ENCODE results near the gene CADPS2.

Gene CADPS2

GRCh38 chr7:122470859-122471258, 415.4 kb downstream of the CADPS2 start:
- Histone ChIP-seq H3K27me3 (ENCODE audit: control insufficient read depth in 1 of 2, insufficient read depth in 1 of 2, low read length in 2 of 2) (no peaks in the 10 kb centered on the region), H3K79me1 (replicated peaks; ENCODE audit: low read length, poor library complexity, severe bottlenecking) (no peaks in the 10 kb centered on the region), H3K4ac (ENCODE audit: low read depth in 1 of 2, low read length in 2 of 2) (no peak overlapping the region), H3K9me3 (ENCODE audit: control insufficient read depth, low read length) (no peaks in the 10 kb centered on the region), H2AK5ac (ENCODE audit: low read length, severe bottlenecking) (no peak overlapping the region), H2AFZ (ENCODE audit: low read depth, low read length) (no peak overlapping the region), H2BK12ac (ENCODE audit: low read length in 2 of 2) (no peak overlapping the region), H3K23ac (ENCODE audit: low read length in 2 of 2) (no peak overlapping the region), H3K27ac (ENCODE audit: low read length, poor library complexity, severe bottlenecking) (no peak overlapping the region), H4K91ac (ENCODE audit: low read length) (no peak overlapping the region), H2BK15ac (ENCODE audit: low read depth, poor library complexity, severe bottlenecking) (no peak overlapping the region), H4K8ac (ENCODE audit: low read length) (no peak overlapping the region), H3K9ac (ENCODE audit: low read length) (no peak overlapping the region), H3K4me1 (ENCODE audit: control insufficient read depth, insufficient read depth, low read depth, low read length) (no peaks in the 10 kb centered on the region), H2BK5ac (ENCODE audit: low read depth, low read length, poor library complexity, severe bottlenecking) (no peak overlapping the region), H3K18ac (ENCODE audit: low read depth in 1 of 2, low read length in 2 of 2) (no peak overlapping the region), H3K4me2 (ENCODE audit: low read length, poor library complexity, severe bottlenecking) (no peak overlapping the region), H3K14ac (ENCODE audit: low read length in 2 of 2) (no peak overlapping the region), H2BK120ac (ENCODE audit: low read depth, low read length) (no peak overlapping the region), H3K36me3 (ENCODE audit: control insufficient read depth in 1 of 2, insufficient read depth in 2 of 2, low read depth in 1 of 2, low read length in 2 of 2) (no peaks in the 10 kb centered on the region), H3K4me3 (ENCODE audit: insufficient read depth in 1 of 2, low read depth in 1 of 2, low read length in 2 of 2) (no peak overlapping the region)
- DNase-seq: no peak
- 100% methylated on average over 1 of the region's 3 CpGs for WGBS

- Histone ChIP-seq H3K79me1 (replicated peaks; ENCODE audit: low read length, poor library complexity, severe bottlenecking) (no peaks in the 10 kb centered on the region), H2AFZ (ENCODE audit: low read depth, low read length) (no peak overlapping the region), H3K4me3 (ENCODE audit: insufficient read depth in 1 of 2, low read depth in 1 of 2, low read length in 2 of 2) (no peak overlapping the region), H3K23ac (ENCODE audit: low read length in 2 of 2) (no peak overlapping the region), H3K36me3 (ENCODE audit: control insufficient read depth in 1 of 2, insufficient read depth in 2 of 2, low read depth in 1 of 2, low read length in 2 of 2) (no peaks in the 10 kb centered on the region), H3K9ac (ENCODE audit: low read length) (no peak overlapping the region), H3K18ac (ENCODE audit: low read depth in 1 of 2, low read length in 2 of 2) (no peak overlapping the region), H3K4ac (ENCODE audit: low read depth in 1 of 2, low read length in 2 of 2) (no peak overlapping the region), H2BK12ac (ENCODE audit: low read length in 2 of 2) (no peak overlapping the region), H3K27ac (ENCODE audit: low read length, poor library complexity, severe bottlenecking) (no peak overlapping the region), H2BK15ac (ENCODE audit: low read depth, poor library complexity, severe bottlenecking) (no peak overlapping the region), H3K27me3 (ENCODE audit: control insufficient read depth in 1 of 2, insufficient read depth in 1 of 2, low read length in 2 of 2) (no peaks in the 10 kb centered on the region), H2BK120ac (ENCODE audit: low read depth, low read length) (no peak overlapping the region), H3K4me1 (ENCODE audit: control insufficient read depth, insufficient read depth, low read depth, low read length) (no peaks in the 10 kb centered on the region), H3K4me2 (ENCODE audit: low read length, poor library complexity, severe bottlenecking) (no peak overlapping the region), H2BK5ac (ENCODE audit: low read depth, low read length, poor library complexity, severe bottlenecking) (no peak overlapping the region), H3K9me3 (ENCODE audit: control insufficient read depth, low read length) (no peaks in the 10 kb centered on the region), H3K14ac (ENCODE audit: low read length in 2 of 2) (no peak overlapping the region), H4K91ac (ENCODE audit: low read length) (no peak overlapping the region), H4K8ac (ENCODE audit: low read length) (no peak overlapping the region), H2AK5ac (ENCODE audit: low read length, severe bottlenecking) (no peak overlapping the region)
- DNase-seq: no peak
- 72% methylated on average over 2 of the region's 2 CpGs for WGBS
Observed at GRCh38 chr7:122468945-122469344, 417.3 kb downstream of the CADPS2 start.

GRCh38 chr7:122467661-122468449, 418.4 kb downstream of the CADPS2 start:
- Histone ChIP-seq H3K9ac (ENCODE audit: low read length) (no peak overlapping the region), H3K9me3 (ENCODE audit: control insufficient read depth, low read length) (no peaks in the 10 kb centered on the region), H3K18ac (ENCODE audit: low read depth in 1 of 2, low read length in 2 of 2) (no peak overlapping the region), H2BK15ac (ENCODE audit: low read depth, poor library complexity, severe bottlenecking) (no peak overlapping the region), H3K4me3 (ENCODE audit: insufficient read depth in 1 of 2, low read depth in 1 of 2, low read length in 2 of 2) (no peak overlapping the region), H3K27me3 (ENCODE audit: control insufficient read depth in 1 of 2, insufficient read depth in 1 of 2, low read length in 2 of 2) (no peaks in the 10 kb centered on the region), H3K14ac (ENCODE audit: low read length in 2 of 2) (no peak overlapping the region), H2BK12ac (ENCODE audit: low read length in 2 of 2) (no peak overlapping the region), H3K4ac (ENCODE audit: low read depth in 1 of 2, low read length in 2 of 2) (no peak overlapping the region), H4K8ac (ENCODE audit: low read length) (no peak overlapping the region), H2BK5ac (ENCODE audit: low read depth, low read length, poor library complexity, severe bottlenecking) (no peak overlapping the region), H3K4me2 (ENCODE audit: low read length, poor library complexity, severe bottlenecking) (no peak overlapping the region), H3K23ac (ENCODE audit: low read length in 2 of 2) (no peak overlapping the region), H3K36me3 (ENCODE audit: control insufficient read depth in 1 of 2, insufficient read depth in 2 of 2, low read depth in 1 of 2, low read length in 2 of 2) (no peaks in the 10 kb centered on the region), H3K27ac (ENCODE audit: low read length, poor library complexity, severe bottlenecking) (no peak overlapping the region), H2AK5ac (ENCODE audit: low read length, severe bottlenecking) (no peak overlapping the region), H3K79me1 (replicated peaks; ENCODE audit: low read length, poor library complexity, severe bottlenecking) (no peaks in the 10 kb centered on the region), H2BK120ac (ENCODE audit: low read depth, low read length) (no peak overlapping the region), H3K4me1 (ENCODE audit: control insufficient read depth, insufficient read depth, low read depth, low read length) (no peaks in the 10 kb centered on the region), H2AFZ (ENCODE audit: low read depth, low read length) (no peak overlapping the region), H4K91ac (ENCODE audit: low read length) (no peak overlapping the region)
- WGBS: no CpG with 5 or more reads among the region's 4 CpGs
- no peak for DNase-seq

GRCh38 chr7:122465296-122465695, 421.0 kb downstream of the CADPS2 start:
- Histone ChIP-seq H2BK120ac (ENCODE audit: low read depth, low read length) (no peak overlapping the region), H2AK5ac (ENCODE audit: low read length, severe bottlenecking) (no peak overlapping the region), H3K36me3 (ENCODE audit: control insufficient read depth in 1 of 2, insufficient read depth in 2 of 2, low read depth in 1 of 2, low read length in 2 of 2) (no peaks in the 10 kb centered on the region), H3K4me3 (ENCODE audit: insufficient read depth in 1 of 2, low read depth in 1 of 2, low read length in 2 of 2) (no peak overlapping the region), H3K79me1 (replicated peaks; ENCODE audit: low read length, poor library complexity, severe bottlenecking) (no peaks in the 10 kb centered on the region), H3K27ac (ENCODE audit: low read length, poor library complexity, severe bottlenecking) (no peak overlapping the region), H2BK5ac (ENCODE audit: low read depth, low read length, poor library complexity, severe bottlenecking) (no peak overlapping the region), H3K14ac (ENCODE audit: low read length in 2 of 2) (no peak overlapping the region), H3K27me3 (ENCODE audit: control insufficient read depth in 1 of 2, insufficient read depth in 1 of 2, low read length in 2 of 2) (no peaks in the 10 kb centered on the region), H3K18ac (ENCODE audit: low read depth in 1 of 2, low read length in 2 of 2) (no peak overlapping the region), H3K23ac (ENCODE audit: low read length in 2 of 2) (no peak overlapping the region), H3K4ac (ENCODE audit: low read depth in 1 of 2, low read length in 2 of 2) (no peak overlapping the region), H2AFZ (ENCODE audit: low read depth, low read length) (no peak overlapping the region), H3K4me2 (ENCODE audit: low read length, poor library complexity, severe bottlenecking) (no peak overlapping the region), H2BK15ac (ENCODE audit: low read depth, poor library complexity, severe bottlenecking) (no peak overlapping the region), H2BK12ac (ENCODE audit: low read length in 2 of 2) (no peak overlapping the region), H3K9me3 (ENCODE audit: control insufficient read depth, low read length) (no peaks in the 10 kb centered on the region), H4K91ac (ENCODE audit: low read length) (no peak overlapping the region), H3K9ac (ENCODE audit: low read length) (no peak overlapping the region), H3K4me1 (ENCODE audit: control insufficient read depth, insufficient read depth, low read depth, low read length) (no peaks in the 10 kb centered on the region), H4K8ac (ENCODE audit: low read length) (no peak overlapping the region)
- 84% methylated on average over 4 of the region's 7 CpGs for WGBS
- no peak for DNase-seq

Measured in mesenchymal stem cell (in vitro differentiated cells and primary cell).